ENCODE results near the gene MMP2. TPM values are rescaled to one million over a fixed set of nuclear protein-coding genes. Genes with fewer than 3 reads are reported as not detected.

The MMP2 gene
- 10 to 100 TPM in 2 of 6 experiments, 1 to 10 TPM in 4; 4.8 to 13.2 (median 6.7) TPM for total RNA-seq
- long read RNA-seq: 0 reads

- 5% methylated on average over 12 of the region's 46 CpGs for WGBS (ENCODE audit: insufficient coverage, low coverage, low lambda C conversion rate, missing lambda C conversion rate)
- Histone ChIP-seq H3K36me3 (no peaks in the 10 kb centered on the region), H3K4me1 (peaks cover 0 to 6% (median 0%) of the 10 kb centered on the region in 4 donors), H3K9me3 (no peaks in the 10 kb centered on the region), H3K27ac (no peak within 1 kb of the TSS), H3K4me3 (peak within 1 kb of the TSS; percentile 7 to 37 (median 19)), H3K27me3 (no peaks in the 10 kb centered on the region)
- intact Hi-C loops (cut with DNase I): no loop called here
- DNase-seq (no peak), ATAC-seq (peak in 2 of 4 donors; percentile 35 to 37)
- TF ChIP-seq CTCF (IDR thresholded peaks at IDR 0.05) (no peak), POLR2A (IDR thresholded peaks at IDR 0.05) (no peak)
Observed at GRCh38 chr16:55478827-55479429, at the start of gene MMP2. TSS of gene MMP2 (plus strand) at chr16:55479198. CDS start at chr16:55479480, 282 bp downstream.

- no peaks in the 10 kb centered on the region for H3K36me3 ChIP-seq
- H3K4me1 ChIP-seq: no peaks in the 10 kb centered on the region
- TF ChIP-seq CTCF (IDR thresholded peaks at IDR 0.05): no peak
- H3K27ac ChIP-seq: no peak overlapping the region
- H3K9me3 ChIP-seq: no peaks in the 10 kb centered on the region
- ATAC-seq: no peak
- no peaks in the 10 kb centered on the region for H3K27me3 ChIP-seq
- DNase-seq: no peak
- 57% methylated on average over 4 of the region's 5 CpGs for WGBS (ENCODE audit: insufficient coverage, low coverage, low lambda C conversion rate, missing lambda C conversion rate)
- intact Hi-C loops (cut with DNase I): no loop called here
- H3K4me3 ChIP-seq: no peak overlapping the region
Observed at GRCh38 chr16:55433030-55433429, 46.0 kb upstream of the MMP2 start.

GRCh38 chr16:55433535-55433934 is 45.5 kb upstream of the MMP2 start:
- TF ChIP-seq POLR2A (IDR thresholded peaks at IDR 0.05) (no peak), CTCF (IDR thresholded peaks at IDR 0.05) (no peak)
- intact Hi-C loops (cut with DNase I): no loop called here
- Histone ChIP-seq H3K27me3 (no peaks in the 10 kb centered on the region), H3K4me1 (no peaks in the 10 kb centered on the region), H3K4me3 (no peak overlapping the region), H3K27ac (no peak overlapping the region), H3K9me3 (no peaks in the 10 kb centered on the region), H3K36me3 (no peaks in the 10 kb centered on the region)
- DNase-seq (no peak), ATAC-seq (no peak)
- WGBS (ENCODE audit: insufficient coverage, low coverage, low lambda C conversion rate, missing lambda C conversion rate): 78% methylated on average over 5 of the region's 5 CpGs

- H3K4me1 ChIP-seq: no peaks in the 10 kb centered on the region
- no peak for TF ChIP-seq CTCF (IDR thresholded peaks at IDR 0.05)
- intact Hi-C loops (cut with DNase I): no loop called here
- no peaks in the 10 kb centered on the region for H3K27me3 ChIP-seq
- no peak overlapping the region for H3K27ac ChIP-seq
- no peaks in the 10 kb centered on the region for H3K36me3 ChIP-seq
- ATAC-seq: no peak
- DNase-seq: no peak
- 73% methylated on average over 1 of the region's 4 CpGs for WGBS (ENCODE audit: insufficient coverage, low coverage, low lambda C conversion rate, missing lambda C conversion rate)
- H3K9me3 ChIP-seq: no peaks in the 10 kb centered on the region
- no peak overlapping the region for H3K4me3 ChIP-seq
Observed at GRCh38 chr16:55434000-55434399, 45.0 kb upstream of the MMP2 start.

GRCh38 chr16:55435387-55435786 is 43.6 kb upstream of the MMP2 start:
- DNase-seq (no peak), ATAC-seq (no peak)
- TF ChIP-seq CTCF (IDR thresholded peaks at IDR 0.05): no peak
- TF ChIP-seq POLR2A (IDR thresholded peaks at IDR 0.05): no peak
- no peaks in the 10 kb centered on the region for H3K36me3 ChIP-seq
- H3K27ac ChIP-seq: no peak overlapping the region
- intact Hi-C loops (cut with DNase I): no loop called here
- H3K4me3 ChIP-seq: no peak overlapping the region
- 40% methylated on average over 1 of the region's 5 CpGs for WGBS (ENCODE audit: insufficient coverage, low coverage, low lambda C conversion rate, missing lambda C conversion rate)
- H3K4me1 ChIP-seq: no peaks in the 10 kb centered on the region
- H3K27me3 ChIP-seq: no peaks in the 10 kb centered on the region
- no peaks in the 10 kb centered on the region for H3K9me3 ChIP-seq

All from right lobe of liver (tissue), 6 donors.